PC-9 (cell line): ENCODE data around the gene ELMO2. TPM values are rescaled to one million over a fixed set of nuclear protein-coding genes. Genes with fewer than 3 reads are reported as not detected.

Experiments used
- BruUV-seq: library from RNA; stranded (reverse); fragments of 400-500 nt; replicated peaks from 2 replicates; lab custom pipeline; 2021; lab: Mats Ljungman, UMichigan
- CTCF ChIA-PET: fragments of 300-600 bp; sonication (Branson Sonifier 250); formaldehyde crosslinking; loops from one replicate; lab custom pipeline; 2022; ENCODE audit warnings: antibody characterized with exemption; lab: Charles Lee
- POLR2A ChIA-PET: fragments of 300-600 bp; sonication (Branson Sonifier 250); formaldehyde crosslinking; loops from one replicate; lab custom pipeline; 2022; ENCODE audit warnings: antibody characterized with exemption; ENCODE audit not compliant: unreplicated experiment; lab: Charles Lee
- DNase-seq, 2 experiments: peaks; one replicate each; pipeline versions ENCODE4 v3.0.0 to v3.0.0-alpha.2; 2015 to 2022; ENCODE audit warnings: mixed read lengths in 1 of 2
- H2AFZ ChIP-seq: fragments of 200-600 bp; sonication (generic); 2 replicates; pipeline ENCODE4 v1.8.1; 2017; ENCODE audit warnings: antibody characterized with exemption
- H3F3A ChIP-seq: fragments of 200-600 bp; sonication (generic); 2 replicates; pipeline ENCODE4 v1.8.1; 2017; ENCODE audit warnings: antibody characterized with exemption, mild to moderate bottlenecking, low read depth; ENCODE audit not compliant: insufficient read depth
- H3K27ac ChIP-seq: fragments of 200-600 bp; sonication (generic); 2 replicates; pipeline ENCODE4 v1.6.1; 2016; ENCODE audit warnings: mixed run types
- H3K27me3 ChIP-seq: fragments of 200-600 bp; sonication (generic); 2 replicates; pipeline ENCODE4 v1.6.1; 2016; ENCODE audit warnings: low read depth, mixed run types; ENCODE audit not compliant: insufficient read depth
- H3K36me3 ChIP-seq: fragments of 200-600 bp; sonication (generic); 2 replicates; pipeline ENCODE4 v1.6.1; 2016; ENCODE audit warnings: low read depth, mixed run types
- H3K4me1 ChIP-seq: fragments of 200-600 bp; sonication (generic); replicated peaks from 2 replicates; pipeline ENCODE4 v1.6.1; 2016; ENCODE audit warnings: mixed run types; ENCODE audit not compliant: insufficient read depth
- H3K4me2 ChIP-seq: fragments of 200-600 bp; sonication (generic); 2 replicates; pipeline ENCODE4 v1.6.1; 2017; ENCODE audit warnings: mixed run types
- H3K4me3 ChIP-seq: fragments of 200-600 bp; sonication (generic); 2 replicates; pipeline ENCODE4 v1.6.1; 2016; ENCODE audit warnings: mixed run types
- H3K79me2 ChIP-seq: fragments of 200-600 bp; sonication (generic); 2 replicates; pipeline ENCODE4 v1.6.1; 2017; ENCODE audit warnings: low read depth, mixed run types
- H3K9me2 ChIP-seq: fragments of 200-600 bp; sonication (generic); 2 replicates; pipeline ENCODE4 v1.8.1; 2017; ENCODE audit warnings: mild to moderate bottlenecking; ENCODE audit not compliant: insufficient read depth
- H3K9me3 ChIP-seq: fragments of 200-600 bp; sonication (generic); 2 replicates; pipeline ENCODE4 v1.8.1; 2016; ENCODE audit warnings: low read depth; ENCODE audit not compliant: insufficient read depth
- H4K20me1 ChIP-seq: fragments of 200-600 bp; sonication (generic); 2 replicates; pipeline ENCODE4 v1.8.1; 2017; ENCODE audit not compliant: insufficient read depth
- EZH2 ChIP-seq: fragments of 200-600 bp; sonication (generic); IDR thresholded peaks from 2 replicates; pipeline ENCODE4 v1.8.0; 2017; ENCODE audit warnings: antibody characterized with exemption, low read depth
- intact Hi-C: fragments of 100-400 bp; cut with micrococcal nuclease; formaldehyde crosslinking; loops from one replicate; pipeline ENCODE4 v1.10.0; 2022; ENCODE audit not compliant: unreplicated experiment
- total RNA-seq: library from RNA; stranded (reverse); gene quantifications from 2 replicates; pipeline ENCODE4 v1.2.3, GENCODE V29; 2021
- TF ChIP-seq, protein P1 (sequence below): fragments of 200-600 bp; sonication (generic); conservative IDR thresholded peaks from 2 replicates; pipeline ENCODE4 v1.6.1; 2017; ENCODE audit warnings: mixed run types, antibody characterized with exemption, mild to moderate bottlenecking, moderate library complexity

The ELMO2 gene
- total RNA-seq, 1 experiment from 2014 or later: 29.4 TPM

- H4K20me1 ChIP-seq: peaks cover 11% of the 10 kb centered on the region; the same call in 1 of the 2 replicates
- no peaks in the 10 kb centered on the region for H3K9me2 ChIP-seq
- no peaks in the 10 kb centered on the region for H3K27me3 ChIP-seq
- peaks cover 21% of the 10 kb centered on the region for H3K4me1 ChIP-seq
- TF ChIP-seq, protein P1, sequence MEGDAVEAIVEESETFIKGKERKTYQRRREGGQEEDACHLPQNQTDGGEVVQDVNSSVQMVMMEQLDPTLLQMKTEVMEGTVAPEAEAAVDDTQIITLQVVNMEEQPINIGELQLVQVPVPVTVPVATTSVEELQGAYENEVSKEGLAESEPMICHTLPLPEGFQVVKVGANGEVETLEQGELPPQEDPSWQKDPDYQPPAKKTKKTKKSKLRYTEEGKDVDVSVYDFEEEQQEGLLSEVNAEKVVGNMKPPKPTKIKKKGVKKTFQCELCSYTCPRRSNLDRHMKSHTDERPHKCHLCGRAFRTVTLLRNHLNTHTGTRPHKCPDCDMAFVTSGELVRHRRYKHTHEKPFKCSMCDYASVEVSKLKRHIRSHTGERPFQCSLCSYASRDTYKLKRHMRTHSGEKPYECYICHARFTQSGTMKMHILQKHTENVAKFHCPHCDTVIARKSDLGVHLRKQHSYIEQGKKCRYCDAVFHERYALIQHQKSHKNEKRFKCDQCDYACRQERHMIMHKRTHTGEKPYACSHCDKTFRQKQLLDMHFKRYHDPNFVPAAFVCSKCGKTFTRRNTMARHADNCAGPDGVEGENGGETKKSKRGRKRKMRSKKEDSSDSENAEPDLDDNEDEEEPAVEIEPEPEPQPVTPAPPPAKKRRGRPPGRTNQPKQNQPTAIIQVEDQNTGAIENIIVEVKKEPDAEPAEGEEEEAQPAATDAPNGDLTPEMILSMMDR: no peak
- TF ChIP-seq EZH2: no peak
- DNase-seq: no peak
- no peak overlapping the region for H3K4me3 ChIP-seq
- H2AFZ ChIP-seq: no peak overlapping the region
- CTCF ChIA-PET: no interaction called here
- H3K27ac ChIP-seq: 0 out of 2 replicates have a peak overlapping the region, but pooled peaks have one; percentile 21
- intact Hi-C loops: loop anchor here (2.0 kb wide), 1 partner anchor 38 kb away; the partner anchor contains the start of gene ELMO2
- 0 out of 2 replicates have a peak, but pooled peaks cover 2% of the 10 kb centered on the region for H3K79me2 ChIP-seq
- POLR2A ChIA-PET: interaction anchor here (0.6 kb wide), 3 partner anchors 33 to 1250 kb away, joined by 4 to 8 read pairs (median 7); no protein-coding TSS in a partner anchor
- H3K4me2 ChIP-seq: no peak overlapping the region
- no peaks in the 10 kb centered on the region for H3K9me3 ChIP-seq
- peaks cover 26% of the 10 kb centered on the region for H3F3A ChIP-seq
- BruUV-seq: no TSS peak
- H3K36me3 ChIP-seq: peaks cover 12% of the 10 kb centered on the region; the same call in 1 of the 2 replicates
These were observed 37.5 kb downstream of the ELMO2 start for GRCh38 chr20:46368902-46369268.

DNA sequence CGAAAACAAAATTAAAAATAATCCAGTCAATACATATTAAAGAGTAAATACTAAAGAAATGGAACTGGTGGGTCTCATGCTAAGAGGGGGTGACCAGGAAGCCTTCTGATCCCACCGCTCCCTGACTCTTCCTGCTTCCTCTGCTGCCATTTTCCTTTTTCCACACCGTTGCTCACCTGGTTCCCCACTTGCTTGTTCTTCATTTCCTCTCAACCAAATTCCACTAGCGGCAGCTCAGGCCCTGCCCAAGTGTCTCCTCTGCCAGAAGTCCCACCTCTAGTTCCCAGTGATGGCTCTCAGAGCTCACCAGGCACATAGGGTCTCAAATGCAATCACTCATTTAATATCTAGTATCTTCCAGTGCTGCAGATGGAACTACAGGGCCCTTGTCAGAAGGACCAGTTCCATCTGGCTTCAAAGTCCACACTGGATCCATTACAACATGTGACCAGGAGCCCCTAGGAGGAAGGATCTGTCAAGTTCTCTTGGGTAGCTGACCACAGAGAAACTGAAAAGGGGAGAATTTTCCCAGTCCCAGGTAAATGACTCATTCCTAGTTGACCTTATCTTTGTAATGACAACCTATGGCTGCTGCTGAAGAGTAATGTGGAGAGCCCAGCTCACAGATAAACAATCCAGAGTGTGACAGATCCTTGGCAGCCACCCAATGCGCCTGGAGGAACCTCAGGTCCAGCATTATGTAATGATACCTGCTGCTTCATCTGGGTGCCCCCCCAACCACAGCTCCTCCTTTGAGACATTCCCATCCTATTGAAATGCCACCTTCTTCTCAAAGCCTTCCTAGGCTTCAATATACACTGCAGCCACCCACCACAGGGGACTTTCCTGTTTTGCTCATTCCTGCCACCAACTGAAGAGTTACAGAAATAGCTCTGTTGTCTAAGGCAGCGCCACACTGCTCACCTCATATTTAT lies 38.2 kb downstream of the ELMO2 start:
- Histone ChIP-seq H3K9me3 (no peaks in the 10 kb centered on the region), H3K4me3 (no peak overlapping the region), H2AFZ (no peak overlapping the region), H3K4me1 (peaks cover 24% of the 10 kb centered on the region), H3K79me2 (peaks cover 9% of the 10 kb centered on the region), H3K27me3 (no peaks in the 10 kb centered on the region), H3K9me2 (no peaks in the 10 kb centered on the region), H3K27ac (peak overlapping the region; percentile 65), H3K4me2 (peak overlapping the region; percentile 45), H4K20me1 (peaks cover 16% of the 10 kb centered on the region), H3K36me3 (peaks cover 12% of the 10 kb centered on the region; the same call in 1 of the 2 replicates), H3F3A (peaks cover 26% of the 10 kb centered on the region)
- ChIA-PET CTCF (no interaction called here), POLR2A (interaction anchor here (0.6 kb wide), 5 partner anchors 33 to 1250 kb away, joined by 4 to 16 read pairs (median 7); no protein-coding TSS in a partner anchor)
- TF ChIP-seq EZH2: no peak
- TF ChIP-seq, protein P1: no peak
- peak; percentile 84 to 90 for DNase-seq
- no TSS peak for BruUV-seq
- intact Hi-C loops: loop anchor here (2.0 kb wide), 1 partner anchor 39 kb away; the partner anchor contains the start of gene ELMO2

GRCh38 chr20:46367234-46367633 lies 39.2 kb downstream of the ELMO2 start:
- BruUV-seq: no TSS peak
- no peaks in the 10 kb centered on the region for H3K9me2 ChIP-seq
- intact Hi-C loops: no loop called here

More at GRCh38 chr20:46367234-46367633, 39.2 kb downstream of the ELMO2 start:
- H3K27me3 ChIP-seq: no peaks in the 10 kb centered on the region
- no peak overlapping the region for H3K4me3 ChIP-seq
- no peaks in the 10 kb centered on the region for H3K9me3 ChIP-seq
- H3K27ac ChIP-seq: no peak overlapping the region
- H3F3A ChIP-seq: peaks cover 30% of the 10 kb centered on the region
- no peak for TF ChIP-seq EZH2
- TF ChIP-seq, protein P1: no peak
- ChIA-PET CTCF (no interaction called here), POLR2A (no interaction called here)
- peaks cover 19% of the 10 kb centered on the region for H3K79me2 ChIP-seq
- H4K20me1 ChIP-seq: peaks cover 26% of the 10 kb centered on the region
- no peak for DNase-seq
- peaks cover 29% of the 10 kb centered on the region for H3K4me1 ChIP-seq
- H2AFZ ChIP-seq: no peak overlapping the region
- H3K36me3 ChIP-seq: peaks cover 16% of the 10 kb centered on the region; the same call in 1 of the 2 replicates
- no peak overlapping the region for H3K4me2 ChIP-seq
